Endothelial cell of umbilical vein (primary cell): ENCODE results near the gene ITPR2. TPM values are rescaled to one million over a fixed set of nuclear protein-coding genes. Genes with fewer than 3 reads are reported as not detected.

Experiments used
- BruUV-seq: library from RNA; stranded (reverse); fragments of 400-500 nt; replicated peaks from 2 replicates; lab custom pipeline; 2021; lab: Mats Ljungman, UMichigan
- CTCF ChIA-PET: fragments of 300-600, 350-600 bp; sonication (Branson Sonifier 250); formaldehyde crosslinking; loops from one replicate; lab custom pipeline; 2021; ENCODE audit warnings: antibody characterized with exemption, inconsistent platforms; lab: Charles Lee
- POLR2A ChIA-PET: fragments of 300-600, 350-600 bp; sonication (Branson Sonifier 250); formaldehyde crosslinking; loops from one replicate; lab custom pipeline; 2021; ENCODE audit warnings: antibody characterized with exemption, inconsistent platforms; lab: Charles Lee
- DNase-seq: peaks from one replicate; pipeline ENCODE4 v3.0.0-alpha.2; 2011; ENCODE audit warnings: low read depth, low spot score
- FAIRE-seq: peaks from 2 replicates; lab custom pipeline; 2011; peaks lifted over from hg19 to GRCh38; lab: Jason Lieb, UNC
- H2AFZ ChIP-seq: 2 replicates; pipeline ENCODE4 v1.6.0; 2012; ENCODE audit warnings: low read depth, low read length, control low read depth, inconsistent platforms
- H3K27ac ChIP-seq: 2 replicates; pipeline ENCODE4 v1.5.1; 2011; ENCODE audit warnings: low read depth, mild to moderate bottlenecking, control low read depth, low read length, moderate library complexity; ENCODE audit not compliant: insufficient read depth
- H3K27me3 ChIP-seq, 2 experiments: 2 replicates each; pipeline versions ENCODE4 v1.6.0 to v1.6.1; 2011; ENCODE audit warnings: low read length in 2 of 2, mixed read lengths in 1 of 2; ENCODE audit not compliant: control insufficient read depth in 2 of 2, insufficient read depth in 2 of 2
- H3K36me3 ChIP-seq, 2 experiments: 2 replicates in 1 of 2; 3 replicates in 1 of 2; pipeline ENCODE4 v1.5.1; 2011; ENCODE audit warnings: low read length in 2 of 2, mild to moderate bottlenecking in 1 of 2, moderate library complexity in 1 of 2; ENCODE audit not compliant: control insufficient read depth in 2 of 2, insufficient read depth in 2 of 2; ENCODE audit errors: extremely low read depth in 1 of 2
- H3K4me1 ChIP-seq: 3 replicates; pipeline ENCODE4 v1.5.1; 2011; ENCODE audit warnings: mild to moderate bottlenecking, low read length; ENCODE audit not compliant: control insufficient read depth, insufficient read depth; ENCODE audit errors: extremely low read depth
- H3K4me2 ChIP-seq: 2 replicates; pipeline ENCODE4 v1.6.1; 2011; ENCODE audit warnings: low read length, control low read depth, mixed read lengths; ENCODE audit not compliant: insufficient read depth
- H3K4me3 ChIP-seq, 3 experiments: fragments of 200-600 bp in 1 of 3; sonication (generic), shearing (Covaris generic) in 1 of 3; replicated peaks in 1 of 3; 2 replicates each; pipeline ENCODE4 v1.5.1; 2011 to 2016; ENCODE audit warnings: control low read depth in 3 of 3, low read length in 3 of 3, mild to moderate bottlenecking in 2 of 3, inconsistent platforms in 1 of 3, low read depth in 1 of 3, moderate library complexity in 1 of 3; ENCODE audit not compliant: insufficient read depth in 1 of 3
- H3K79me2 ChIP-seq: 2 replicates; pipeline ENCODE4 v1.6.0; 2012; ENCODE audit warnings: low read length, inconsistent platforms; ENCODE audit not compliant: control insufficient read depth, insufficient read depth
- H3K9ac ChIP-seq: replicated peaks from 2 replicates; pipeline ENCODE3; 2011; ENCODE audit warnings: low read length, control low read depth; ENCODE audit not compliant: insufficient read depth; ENCODE audit errors: extremely low read depth
- H3K9me1 ChIP-seq: replicated peaks from 3 replicates; pipeline ENCODE4 v1.6.0; 2011; ENCODE audit warnings: mild to moderate bottlenecking, low read length; ENCODE audit not compliant: control insufficient read depth, insufficient read depth; ENCODE audit errors: extremely low read depth
- H3K9me3 ChIP-seq: replicated peaks from 2 replicates; pipeline ENCODE4 v1.5.1; 2012; ENCODE audit warnings: low read length, inconsistent platforms; ENCODE audit not compliant: control insufficient read depth, insufficient read depth
- H4K20me1 ChIP-seq: replicated peaks from 2 replicates; pipeline ENCODE3; 2011; ENCODE audit warnings: mild to moderate bottlenecking, low read length; ENCODE audit not compliant: control insufficient read depth, insufficient read depth; ENCODE audit errors: extremely low read depth
- CTCF ChIP-seq, 2 donors: IDR thresholded peaks; 1 replicate in 1 of 2; 2 replicates in 1 of 2; pipeline ENCODE4 v1.5.1; 2011; ENCODE audit warnings: low read length in 2 of 2, mild to moderate bottlenecking in 2 of 2, moderate library complexity in 2 of 2, control low read depth in 1 of 2, inconsistent platforms in 1 of 2, low read depth in 1 of 2; ENCODE audit not compliant: insufficient read depth in 1 of 2; ENCODE audit errors: extremely low read depth in 1 of 2
- EZH2 ChIP-seq: IDR thresholded peaks from 2 replicates; pipeline ENCODE4 v1.6.1; 2012; ENCODE audit warnings: borderline replicate concordance, low read depth, mild to moderate bottlenecking, moderate library complexity, low read length, inconsistent platforms; ENCODE audit not compliant: severe bottlenecking
- FOS ChIP-seq: IDR thresholded peaks from 2 replicates; pipeline ENCODE4 v1.6.1; 2011; ENCODE audit warnings: mild to moderate bottlenecking, low read length, moderate library complexity, borderline replicate concordance; ENCODE audit not compliant: insufficient read depth
- JUN ChIP-seq: IDR thresholded peaks from 2 replicates; pipeline ENCODE4 v1.6.1; 2011; ENCODE audit warnings: borderline replicate concordance, low read depth; ENCODE audit not compliant: insufficient read length, insufficient read depth
- POLR2A ChIP-seq: IDR thresholded peaks from 2 replicates; pipeline ENCODE4 v1.6.1; 2012; ENCODE audit warnings: low read depth, mild to moderate bottlenecking, control low read depth, low read length
- POLR2AphosphoS5 ChIP-seq: IDR thresholded peaks from 2 replicates; pipeline ENCODE4 v1.6.1; 2012; ENCODE audit warnings: low read depth, mild to moderate bottlenecking, control low read depth, low read length, moderate library complexity; ENCODE audit not compliant: insufficient read depth
- dilution Hi-C: fragments of 300-500 bp; cut with MboI; formaldehyde crosslinking; loops from one replicate; pipeline ENCODE4 v1.15.0; 2019; ENCODE audit warnings: low sequenced_read_pairs; ENCODE audit not compliant: extremely low pct_ligation_motif_present
- intact Hi-C: fragments of 100-400 bp; cut with micrococcal nuclease; formaldehyde crosslinking; loops from one replicate; pipeline ENCODE4 v1.10.0; 2022
- polyA plus RNA-seq, 4 experiments: library from polyadenylated mRNA; depleted of rRNA in 3 of 4; stranded (reverse) in 3 of 4; unstranded in 1 of 4; fragments of >200 nt; gene quantifications; 2 replicates each; pipeline versions ENCODE4 v1.2.1 to v1.2.3, GENCODE V29; 2011 to 2012; ENCODE audit warnings: missing spikeins in 1 of 4
- total RNA-seq: library from RNA; stranded (reverse); gene quantifications from 2 replicates; pipeline ENCODE4 v1.2.3, GENCODE V29; 2021

Gene ITPR2
- total and polyA plus RNA-seq, 2 donors (not counting 3 experiments of a cell fraction or from before 2014, with no cell fraction given), result 16.2 to 86.8 TPM

DNA sequence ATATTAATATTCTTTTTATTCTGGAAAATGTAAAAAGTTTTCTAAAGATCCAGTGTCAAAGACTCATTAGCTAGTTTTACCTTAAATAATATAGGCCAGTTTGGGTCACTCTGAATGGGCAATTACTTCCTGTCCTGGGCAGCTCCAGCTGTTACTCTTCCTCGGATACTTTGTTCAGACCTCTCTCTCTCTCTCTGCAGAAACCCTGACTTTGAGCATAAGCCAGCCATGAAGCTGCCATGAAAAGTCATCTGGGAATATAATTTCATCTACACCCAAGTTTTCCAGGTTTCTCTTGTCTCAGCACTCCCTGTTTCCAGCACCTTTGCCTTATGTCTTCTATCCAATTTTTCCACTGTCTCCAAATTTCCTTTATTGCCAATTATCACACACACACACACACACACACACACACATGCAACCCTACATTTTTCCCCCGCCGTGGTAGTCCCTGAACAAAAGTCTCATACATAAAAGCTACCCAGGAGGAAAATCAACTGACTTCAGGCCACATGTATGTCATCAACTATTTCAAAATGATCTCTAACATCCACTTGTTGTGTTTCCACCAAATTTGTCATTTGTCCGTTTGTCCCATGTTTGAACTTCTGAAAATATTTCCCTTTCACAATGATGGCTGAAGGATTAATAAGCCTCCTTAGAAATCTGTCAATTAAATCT is 319.5 kb downstream of the ITPR2 start:
- Histone ChIP-seq H4K20me1 (no peaks in the 10 kb centered on the region), H3K9me1 (no peaks in the 10 kb centered on the region), H3K27ac (no peak overlapping the region), H3K4me3 (no peak overlapping the region), H3K9ac (no peak overlapping the region), H3K4me2 (no peak overlapping the region), H3K9me3 (no peaks in the 10 kb centered on the region), H3K79me2 (no peaks in the 10 kb centered on the region), H3K4me1 (no peaks in the 10 kb centered on the region), H2AFZ (no peak overlapping the region), H3K36me3 (no peaks in the 10 kb centered on the region), H3K27me3 (no peaks in the 10 kb centered on the region)
- BruUV-seq, result no TSS peak
- CTCF ChIA-PET, result interaction anchor here (1.0 to 2.7 kb wide), 2 partner anchors 9 to 395 kb away, joined by 3 to 9 read pairs; no protein-coding TSS in a partner anchor
- POLR2A ChIA-PET, result interaction anchor here (0.7 kb wide), 1 partner anchor 71 kb away, joined by 4 read pairs; no protein-coding TSS in a partner anchor
- dilution Hi-C loops, result no loop called here
- no peak for DNase-seq
- intact Hi-C loops, result no loop called here
- no peak for FAIRE-seq
- TF ChIP-seq CTCF (IDR thresholded peaks at IDR 0.05; ENCODE audit: extremely low read depth in 1 of 2, insufficient read depth in 1 of 2, low read depth in 1 of 2, low read length in 2 of 2) (no peak), POLR2A (no peak), POLR2AphosphoS5 (no peak), JUN (no peak), EZH2 (no peak), FOS (no peak)
